Coronary artery (tissue), 2 donors: ENCODE results near the gene KREMEN1.

ENCODE experiments used
- DNase-seq: peaks from one replicate; pipeline ENCODE4 v3.0.0-alpha.2; 2017; ENCODE audit warnings: low spot score
- H3K27ac ChIP-seq, 2 donors: fragments of 200-600 bp; sonication (generic); one replicate each; pipeline ENCODE4 v1.5.1; 2016 to 2019
- H3K4me3 ChIP-seq: fragments of 200-600 bp; sonication (generic); 2 replicates; pipeline ENCODE4 v1.5.1; 2016; ENCODE audit warnings: mild to moderate bottlenecking, moderate library complexity
- CTCF ChIP-seq: fragments of 200-600 bp; sonication (generic); IDR thresholded peaks from one replicate; pipeline ENCODE4 v1.5.1; 2019; ENCODE audit warnings: antibody characterized with exemption

KREMEN1 gene

GRCh38 chr22:29152045-29152953 is 79.5 kb downstream of the KREMEN1 start:
- Histone ChIP-seq H3K27ac (peak overlapping the region in 1 of 2 donors; percentile 84), H3K4me3 (peak overlapping the region; percentile 38)
- DNase-seq, result no peak
- no peak for TF ChIP-seq CTCF

GRCh38 chr22:29152954-29153719 is 80.3 kb downstream of the KREMEN1 start:
- Histone ChIP-seq H3K4me3 (peak overlapping the region; percentile 38), H3K27ac (peak overlapping the region in 1 of 2 donors; percentile 84)
- TF ChIP-seq CTCF, result no peak
- no peak for DNase-seq

- peak; percentile 77 for DNase-seq
- Histone ChIP-seq H3K4me3 (peak overlapping the region; percentile 45), H3K27ac (no peak overlapping the region)
- peak; percentile 88 for TF ChIP-seq CTCF
Observed at GRCh38 chr22:29154364-29155048, 81.7 kb downstream of the KREMEN1 start.

- no peak overlapping the region for H3K27ac ChIP-seq
- no peak overlapping the region for H3K4me3 ChIP-seq
- TF ChIP-seq CTCF, result no peak
- DNase-seq, result no peak
Observed at GRCh38 chr22:29155966-29156365, 83.1 kb downstream of the KREMEN1 start.

GRCh38 chr22:29156507-29156906 is 83.7 kb downstream of the KREMEN1 start:
- no peak for DNase-seq
- TF ChIP-seq CTCF, result no peak
- no peak overlapping the region for H3K27ac ChIP-seq
- no peak overlapping the region for H3K4me3 ChIP-seq

GRCh38 chr22:29157759-29158535 is 85.1 kb downstream of the KREMEN1 start:
- Histone ChIP-seq H3K4me3 (no peak overlapping the region), H3K27ac (no peak overlapping the region)
- TF ChIP-seq CTCF, result no peak
- peak; percentile 29 for DNase-seq
